K562 (cell line): ENCODE measurements around the gene PHYHD1. TPM values are rescaled to one million over a fixed set of nuclear protein-coding genes. Genes with fewer than 3 reads are reported as not detected.

ENCODE experiments used
- CREB1 ChIP-seq, 2 experiments: sonication (generic) in 1 of 2; formaldehyde crosslinking in 1 of 2; IDR thresholded peaks; 2 replicates each; pipeline versions ENCODE4 v1.6.1 to v1.8.0; 2012 to 2022; ENCODE audit warnings: inconsistent platforms in 1 of 2, mild to moderate bottlenecking in 1 of 2, missing genetic modification reagents in 1 of 2, moderate library complexity in 1 of 2
- E2F5 ChIP-seq: sonication (generic); formaldehyde crosslinking; IDR thresholded peaks from 2 replicates; pipeline ENCODE4 v1.8.0; 2022; ENCODE audit warnings: mild to moderate bottlenecking, missing genetic modification reagents
- EP300 ChIP-seq: IDR thresholded peaks from 2 replicates; pipeline ENCODE4 v1.6.1; 2012; ENCODE audit warnings: low read length, improper control_type of control experiment
- ETV1 ChIP-seq: fragments of 450-650 bp; conservative IDR thresholded peaks from 2 replicates; pipeline ENCODE4 v1.6.1; 2016; ENCODE audit warnings: missing genetic modification characterization, control low read depth, low read depth, missing compliant biosample characterization
- FUS ChIP-seq: fragments of 200-400 bp; formaldehyde crosslinking; optimal IDR thresholded peaks from 2 replicates; pipeline ENCODE3; 2017; ENCODE audit warnings: low read depth, low read length
- GTF3C2 ChIP-seq: IDR thresholded peaks from 3 replicates; pipeline ENCODE4 v1.6.1; 2011; ENCODE audit warnings: borderline replicate concordance, mild to moderate bottlenecking, moderate library complexity; ENCODE audit not compliant: insufficient read length; ENCODE audit errors: extremely low read depth
- HDAC1 ChIP-seq, 2 experiments: fragments of 450-650 bp; IDR thresholded peaks; 2 replicates each; pipeline ENCODE4 v1.6.1; 2016 to 2017; ENCODE audit warnings: inconsistent platforms in 1 of 2, mild to moderate bottlenecking in 1 of 2, moderate library complexity in 1 of 2
- HNRNPK ChIP-seq: fragments of 200-400 bp; formaldehyde crosslinking; IDR thresholded peaks from one replicate; pipeline ENCODE4 v1.6.1; 2018; ENCODE audit warnings: mild to moderate bottlenecking, low read depth, low read length; ENCODE audit not compliant: poor library complexity, severe bottlenecking
- IRF2 ChIP-seq: sonication (generic); formaldehyde crosslinking; IDR thresholded peaks from 2 replicates; pipeline ENCODE4 v1.8.1; 2022; ENCODE audit warnings: mild to moderate bottlenecking, missing genetic modification reagents
- NBN ChIP-seq: fragments of 450-650 bp; IDR thresholded peaks from 2 replicates; pipeline ENCODE4 v1.6.1; 2016; ENCODE audit warnings: low read depth, mild to moderate bottlenecking
- NCOR1 ChIP-seq: fragments of 450-650 bp; IDR thresholded peaks from 2 replicates; pipeline ENCODE4 v1.6.1; 2016; ENCODE audit warnings: mild to moderate bottlenecking, moderate library complexity
- NFRKB ChIP-seq: fragments of 450-650 bp; IDR thresholded peaks from 2 replicates; pipeline ENCODE4 v1.6.1; 2016; ENCODE audit warnings: low read depth
- NR3C1 ChIP-seq: sonication (generic); formaldehyde crosslinking; IDR thresholded peaks from 2 replicates; pipeline ENCODE4 v1.8.1; 2022; ENCODE audit warnings: missing genetic modification reagents
- NR4A1 ChIP-seq, 2 experiments: fragments of 250-450 bp in 1 of 2; fragments of 450-650 bp in 1 of 2; sonication (Bioruptor Pico) in 1 of 2; IDR thresholded peaks; 2 replicates each; pipeline versions ENCODE4 v1.4.0 to v1.6.1; 2016 to 2020; ENCODE audit warnings: mild to moderate bottlenecking in 2 of 2, missing compliant biosample characterization in 1 of 2, missing genetic modification characterization in 1 of 2, moderate library complexity in 1 of 2
- RBFOX2 ChIP-seq: fragments of 200-400 bp; formaldehyde crosslinking; IDR thresholded peaks from 2 replicates; pipeline ENCODE4 v1.6.1; 2017; ENCODE audit warnings: low read depth, mild to moderate bottlenecking, low read length, moderate library complexity
- RBM22 ChIP-seq: fragments of 200-400 bp; formaldehyde crosslinking; IDR thresholded peaks from 2 replicates; pipeline ENCODE4 v1.6.1; 2018; ENCODE audit warnings: low read length, low read depth; ENCODE audit not compliant: poor library complexity, severe bottlenecking
- SMARCE1 ChIP-seq: fragments of 450-650 bp; IDR thresholded peaks from 2 replicates; pipeline ENCODE4 v1.7.1; 2016; ENCODE audit warnings: mild to moderate bottlenecking
- TCF7 ChIP-seq: sonication (generic); IDR thresholded peaks from 2 replicates; pipeline ENCODE4 v1.6.1; 2016; ENCODE audit warnings: antibody characterized with exemption, borderline replicate concordance
- ZBTB1 ChIP-seq: sonication (generic); formaldehyde crosslinking; IDR thresholded peaks from 2 replicates; pipeline ENCODE4 v1.8.1; 2023; ENCODE audit warnings: missing genetic modification reagents, low read depth, mild to moderate bottlenecking, borderline replicate concordance
- ZNF431 ChIP-seq: sonication (generic); formaldehyde crosslinking; IDR thresholded peaks from 2 replicates; pipeline ENCODE4 v1.8.0; 2022; ENCODE audit warnings: mild to moderate bottlenecking, missing genetic modification reagents
- ZNF436 ChIP-seq: fragments of 250-450, 450-650 bp; sonication (Bioruptor Pico); formaldehyde crosslinking; IDR thresholded peaks from 2 replicates; pipeline ENCODE4 v1.7.0; 2020; ENCODE audit warnings: mild to moderate bottlenecking
- ZNF449 ChIP-seq: fragments of 250-450 bp; sonication (Bioruptor Pico); IDR thresholded peaks from 2 replicates; pipeline ENCODE4 v1.8.0; 2022; ENCODE audit warnings: moderate library complexity, mild to moderate bottlenecking, inconsistent platforms
- polyA plus RNA-seq, 8 experiments: library from polyadenylated mRNA; depleted of rRNA in 4 of 8; stranded (reverse) in 5 of 8; unstranded in 3 of 8; fragments of >200 nt; fragmentation: Nextera tagmentation in 2 of 8; fragmentation: Illumina TruSeq in 1 of 8; extraction: Ambion mirVana in 2 of 8; extraction: Trizol in 1 of 8; gene quantifications; 2 replicates each; pipeline versions ENCODE4 v1.2.1 to v1.2.3, GENCODE V29; 2011 to 2014; ENCODE audit warnings: inconsistent platforms in 1 of 8, missing spikeins in 1 of 8
- total RNA-seq, 7 experiments: library from RNA; depleted of rRNA in 6 of 7; stranded (reverse); fragments of >200 nt in 6 of 7; fragmentation: Illumina TruSeq in 2 of 7; extraction: Trizol in 2 of 7; gene quantifications; 2 replicates each; pipeline versions ENCODE4 v1.2.1 to v1.2.3, GENCODE V29; 2011 to 2021; ENCODE audit warnings: low replicate concordance in 1 of 7

PHYHD1 gene
- total and polyA plus RNA-seq, 9 of the 15 experiments (the other 6 are each of a cell fraction or from before 2014, with no cell fraction given) = 0.36 to 1.3 (median 0.80) TPM

- TF ChIP-seq NR4A1 (CRISPR knock-in tag; IDR thresholded peaks at IDR 0.05) = no peak
- no peak for TF ChIP-seq NR4A1 (tag; IDR thresholded peaks at IDR 0.05)
- no peak for TF ChIP-seq HDAC1 (IDR thresholded peaks at IDR 0.05)
- TF ChIP-seq RBM22 = no peak
- no peak for TF ChIP-seq IRF2
- no peak for TF ChIP-seq ZNF431 (CRISPR knock-in tag)
- no peak for TF ChIP-seq ZBTB1 (CRISPR knock-in tag)
- no peak for TF ChIP-seq NBN
- TF ChIP-seq SMARCE1 = 0 out of 2 replicates have a peak, but pooled peaks have one; percentile 26
- TF ChIP-seq HNRNPK = no peak
- no peak for TF ChIP-seq CREB1 (IDR thresholded peaks at IDR 0.05)
- no peak for TF ChIP-seq CREB1 (CRISPR knock-in tag; IDR thresholded peaks at IDR 0.05)
- no peak for TF ChIP-seq ZNF436 (CRISPR knock-in tag)
- TF ChIP-seq ZNF449 (CRISPR knock-in tag) = no peak
- TF ChIP-seq NFRKB = no peak
- TF ChIP-seq GTF3C2 = no peak
- TF ChIP-seq ETV1 = peak; percentile 31; the same call in 1 of the 2 replicates
- peak; percentile 53; the same call in 1 of the 2 replicates for TF ChIP-seq NCOR1
- no peak for TF ChIP-seq E2F5
- no peak for TF ChIP-seq NR3C1 (CRISPR knock-in tag)
- no peak for TF ChIP-seq RBFOX2
- TF ChIP-seq EP300 = peak; percentile 42; the same call in 1 of the 2 replicates
- TF ChIP-seq FUS = no peak
- no peak for TF ChIP-seq TCF7
These were observed 37.8 kb upstream of the PHYHD1 start (continued) for GRCh38 chr9:128882677-128883603.
